ENCODE data around the gene MTRR. TPM values are rescaled to one million over a fixed set of nuclear protein-coding genes. Genes with fewer than 3 reads are reported as not detected.
A peak's percentile ranks its signal among the peaks of the same experiment; 100 is the strongest.

The MTRR gene
- total RNA-seq, 1 donor from 2014 or later, result 40.9 TPM

DNA sequence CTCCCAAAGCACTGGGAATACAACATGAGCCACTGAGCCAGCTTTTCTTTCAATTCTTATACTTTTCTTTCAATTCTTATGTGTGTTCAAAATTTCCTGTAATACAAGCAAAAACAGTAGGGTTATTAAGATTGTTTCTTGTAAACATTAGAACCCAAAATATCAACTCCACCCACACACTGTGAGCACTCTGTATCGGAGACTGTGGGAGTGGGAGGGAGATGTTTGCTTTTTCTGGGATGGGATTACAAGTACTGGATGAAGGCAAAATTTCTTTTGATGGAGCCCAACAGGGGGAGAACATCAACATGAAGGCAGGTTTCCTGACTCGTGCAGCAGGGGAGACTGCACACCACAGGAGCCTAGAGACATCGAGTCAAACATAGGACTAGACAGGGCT lies 13.3 kb upstream of the MTRR start:
- H3K4me1 Mint-ChIP-seq (ENCODE audit: unreplicated experiment), result peaks cover 8% of the 10 kb centered on the region
- no peak for DNase-seq (ENCODE audit: extremely low spot score, unreplicated experiment)
- TF ChIP-seq, protein P1, sequence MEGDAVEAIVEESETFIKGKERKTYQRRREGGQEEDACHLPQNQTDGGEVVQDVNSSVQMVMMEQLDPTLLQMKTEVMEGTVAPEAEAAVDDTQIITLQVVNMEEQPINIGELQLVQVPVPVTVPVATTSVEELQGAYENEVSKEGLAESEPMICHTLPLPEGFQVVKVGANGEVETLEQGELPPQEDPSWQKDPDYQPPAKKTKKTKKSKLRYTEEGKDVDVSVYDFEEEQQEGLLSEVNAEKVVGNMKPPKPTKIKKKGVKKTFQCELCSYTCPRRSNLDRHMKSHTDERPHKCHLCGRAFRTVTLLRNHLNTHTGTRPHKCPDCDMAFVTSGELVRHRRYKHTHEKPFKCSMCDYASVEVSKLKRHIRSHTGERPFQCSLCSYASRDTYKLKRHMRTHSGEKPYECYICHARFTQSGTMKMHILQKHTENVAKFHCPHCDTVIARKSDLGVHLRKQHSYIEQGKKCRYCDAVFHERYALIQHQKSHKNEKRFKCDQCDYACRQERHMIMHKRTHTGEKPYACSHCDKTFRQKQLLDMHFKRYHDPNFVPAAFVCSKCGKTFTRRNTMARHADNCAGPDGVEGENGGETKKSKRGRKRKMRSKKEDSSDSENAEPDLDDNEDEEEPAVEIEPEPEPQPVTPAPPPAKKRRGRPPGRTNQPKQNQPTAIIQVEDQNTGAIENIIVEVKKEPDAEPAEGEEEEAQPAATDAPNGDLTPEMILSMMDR (IDR thresholded peaks at IDR 0.05), result no peak

GRCh38 chr5:7856855-7857254 lies 12.1 kb upstream of the MTRR start:
- TF ChIP-seq, protein P1 (IDR thresholded peaks at IDR 0.05), result peak; percentile 57
- peak; percentile 73 for DNase-seq (ENCODE audit: extremely low spot score, unreplicated experiment)
- Mint-ChIP-seq H3K27ac (ENCODE audit: unreplicated experiment) (no peak overlapping the region), H3K9me3 (ENCODE audit: unreplicated experiment) (no peaks in the 10 kb centered on the region), H3K36me3 (ENCODE audit: unreplicated experiment) (peaks cover 20% of the 10 kb centered on the region), H3K4me1 (ENCODE audit: unreplicated experiment) (peaks cover 5% of the 10 kb centered on the region), H3K27me3 (ENCODE audit: unreplicated experiment) (no peaks in the 10 kb centered on the region), H3K4me3 (ENCODE audit: unreplicated experiment) (no peak overlapping the region)

More for the DNA sequence above, 13.3 kb upstream of the MTRR start:
- Mint-ChIP-seq H3K4me3 (ENCODE audit: unreplicated experiment) (no peak overlapping the region), H3K27ac (ENCODE audit: unreplicated experiment) (no peak overlapping the region), H3K36me3 (ENCODE audit: unreplicated experiment) (peaks cover 15% of the 10 kb centered on the region), H3K27me3 (ENCODE audit: unreplicated experiment) (no peaks in the 10 kb centered on the region), H3K9me3 (ENCODE audit: unreplicated experiment) (no peaks in the 10 kb centered on the region)

DNA sequence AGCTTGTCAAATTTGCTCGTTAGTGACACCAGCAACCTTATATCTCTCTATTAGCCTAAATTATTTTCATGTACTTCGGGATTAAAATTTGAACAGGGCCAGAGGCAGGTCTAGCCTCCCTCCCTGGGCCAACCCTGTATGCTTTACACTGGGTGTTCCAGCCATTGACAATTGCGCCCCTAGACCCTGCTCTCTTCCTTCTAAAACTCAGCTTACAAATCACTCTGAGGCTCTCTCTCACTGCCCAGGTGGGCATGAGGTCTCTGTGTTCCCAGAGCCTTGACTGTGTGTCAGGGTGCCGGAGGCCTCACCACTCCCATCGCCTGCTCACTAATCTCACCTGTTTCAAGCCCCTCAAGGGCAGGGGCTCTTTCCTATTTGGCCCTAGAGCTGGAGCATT lies 11.6 kb upstream of the MTRR start:
- Mint-ChIP-seq H3K36me3 (ENCODE audit: unreplicated experiment) (peaks cover 21% of the 10 kb centered on the region), H3K27me3 (ENCODE audit: unreplicated experiment) (no peaks in the 10 kb centered on the region), H3K27ac (ENCODE audit: unreplicated experiment) (no peak overlapping the region), H3K4me3 (ENCODE audit: unreplicated experiment) (no peak overlapping the region), H3K4me1 (ENCODE audit: unreplicated experiment) (peaks cover 3% of the 10 kb centered on the region), H3K9me3 (ENCODE audit: unreplicated experiment) (no peaks in the 10 kb centered on the region)
- peak; percentile 60 for DNase-seq (ENCODE audit: extremely low spot score, unreplicated experiment)
- TF ChIP-seq, protein P1 (IDR thresholded peaks at IDR 0.05), result no peak

DNA sequence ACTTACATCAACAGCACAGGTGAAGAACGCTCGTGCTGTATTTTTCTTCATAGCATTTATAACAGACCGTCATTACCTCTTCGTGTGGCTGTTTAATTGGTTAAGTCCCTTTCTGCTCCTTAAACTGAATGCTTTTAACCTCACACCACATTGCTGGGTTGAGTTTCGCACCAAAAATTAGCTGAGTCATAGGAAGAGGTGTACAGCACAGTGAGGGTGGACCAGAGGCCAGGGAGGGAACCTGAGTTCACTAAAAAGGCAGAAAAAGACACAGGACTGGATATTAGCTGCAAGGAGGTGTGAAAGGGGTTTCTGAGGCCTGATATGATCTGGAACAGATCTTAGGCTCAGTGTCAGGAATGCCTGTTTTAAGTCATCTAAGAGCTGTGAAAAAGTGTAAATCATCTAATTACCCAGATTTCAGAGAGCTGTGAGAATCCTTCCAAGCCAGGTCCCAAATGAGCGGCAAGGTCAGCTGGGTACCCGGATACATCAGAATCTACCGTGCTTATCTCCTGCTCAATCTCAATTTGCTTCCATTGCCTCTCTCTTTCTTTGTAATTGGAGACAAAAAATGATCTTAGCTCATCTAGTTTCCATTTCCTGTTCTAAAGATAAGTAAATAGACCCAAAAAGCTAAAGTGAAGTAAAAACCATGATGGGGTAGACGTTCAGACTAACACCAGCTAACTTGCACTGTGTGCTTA lies 10.9 kb upstream of the MTRR start:
- Mint-ChIP-seq H3K27ac (ENCODE audit: unreplicated experiment) (no peak overlapping the region), H3K36me3 (ENCODE audit: unreplicated experiment) (peaks cover 21% of the 10 kb centered on the region), H3K9me3 (ENCODE audit: unreplicated experiment) (no peaks in the 10 kb centered on the region), H3K4me3 (ENCODE audit: unreplicated experiment) (no peak overlapping the region), H3K4me1 (ENCODE audit: unreplicated experiment) (no peaks in the 10 kb centered on the region), H3K27me3 (ENCODE audit: unreplicated experiment) (no peaks in the 10 kb centered on the region)
- TF ChIP-seq, protein P1 (IDR thresholded peaks at IDR 0.05), result no peak
- no peak for DNase-seq (ENCODE audit: extremely low spot score, unreplicated experiment)

- no peaks in the 10 kb centered on the region for H3K9me3 Mint-ChIP-seq (ENCODE audit: unreplicated experiment)
- no peak overlapping the region for H3K4me3 Mint-ChIP-seq (ENCODE audit: unreplicated experiment)
- TF ChIP-seq, protein P1 (IDR thresholded peaks at IDR 0.05), result no peak
- no peak for DNase-seq (ENCODE audit: extremely low spot score, unreplicated experiment)
- H3K27ac Mint-ChIP-seq (ENCODE audit: unreplicated experiment), result no peak overlapping the region
- H3K4me1 Mint-ChIP-seq (ENCODE audit: unreplicated experiment), result peaks cover 18% of the 10 kb centered on the region
- peaks cover 7% of the 10 kb centered on the region for H3K36me3 Mint-ChIP-seq (ENCODE audit: unreplicated experiment)
- H3K27me3 Mint-ChIP-seq (ENCODE audit: unreplicated experiment), result no peaks in the 10 kb centered on the region
Measured at GRCh38 chr5:7866196-7866595, 2.8 kb upstream of the MTRR start.

Measured in osteocyte (in vitro differentiated cells).